Neural cell (in vitro differentiated cells): Measurements from ENCODE around the gene ATG2B. TPM values are rescaled to one million over a fixed set of nuclear protein-coding genes. Genes with fewer than 3 reads are reported as not detected.

Experiments used
- H2AFZ ChIP-seq: fragments of 200-600, 300-800 bp; sonication (generic), shearing (Covaris generic); 2 replicates; pipeline ENCODE4 v1.6.0; 2014; ENCODE audit warnings: low read depth, mild to moderate bottlenecking, antibody characterized with exemption, low read length, moderate library complexity
- H3F3A ChIP-seq: fragments of 200-600 bp; shearing (Covaris generic); 2 replicates; pipeline ENCODE4 v1.6.1; 2016; ENCODE audit warnings: mild to moderate bottlenecking, moderate library complexity, mixed read lengths, antibody characterized with exemption, low read length; ENCODE audit not compliant: insufficient read depth, poor library complexity, severe bottlenecking
- H3K27ac ChIP-seq: fragments of 200-600, 300-800 bp; sonication (generic), shearing (Covaris generic); 2 replicates; pipeline ENCODE4 v1.5.1; 2014; ENCODE audit warnings: mild to moderate bottlenecking, low read length, moderate library complexity
- H3K27me3 ChIP-seq: fragments of 300-800, 200-600 bp; sonication (generic), shearing (Covaris generic); 2 replicates; pipeline ENCODE4 v1.6.0; 2014; ENCODE audit warnings: mild to moderate bottlenecking, low read depth, low read length, moderate library complexity; ENCODE audit not compliant: insufficient read depth
- H3K36me3 ChIP-seq: fragments of 300-800, 200-600 bp; sonication (generic), shearing (Covaris generic); 2 replicates; pipeline ENCODE4 v1.5.1; 2014; ENCODE audit warnings: mild to moderate bottlenecking, antibody characterized with exemption, low read length, moderate library complexity; ENCODE audit not compliant: insufficient read depth
- H3K4me2 ChIP-seq: fragments of 300-800, 200-600 bp; sonication (generic), shearing (Covaris generic); 2 replicates; pipeline ENCODE4 v1.6.0; 2014; ENCODE audit warnings: mild to moderate bottlenecking, low read length
- H3K4me3 ChIP-seq: fragments of 300-800, 200-600 bp; sonication (generic), shearing (Covaris generic); 2 replicates; pipeline ENCODE4 v1.5.1; 2014; ENCODE audit warnings: mild to moderate bottlenecking, low read length, moderate library complexity
- H3K79me2 ChIP-seq: fragments of 200-600 bp; shearing (Covaris generic); replicated peaks from 2 replicates; pipeline ENCODE4 v1.6.0; 2014; ENCODE audit warnings: mild to moderate bottlenecking, low read length, moderate library complexity; ENCODE audit not compliant: insufficient read depth
- H3K9ac ChIP-seq: fragments of 300-800, 200-600 bp; sonication (generic), shearing (Covaris generic); 2 replicates; pipeline ENCODE4 v1.6.1; 2016; ENCODE audit warnings: mild to moderate bottlenecking, low read length, mixed read lengths
- H3K9me2 ChIP-seq: fragments of 200-600 bp; shearing (Covaris generic); 2 replicates; pipeline ENCODE4 v1.6.1; 2016; ENCODE audit warnings: mild to moderate bottlenecking, low read length, mixed read lengths; ENCODE audit not compliant: insufficient read depth
- H3K9me3 ChIP-seq: fragments of 200-600, 300-800 bp; sonication (generic), shearing (Covaris generic); 2 replicates; pipeline ENCODE4 v1.6.1; 2016; ENCODE audit warnings: mild to moderate bottlenecking, mixed run types, low read length, moderate library complexity, mixed read lengths
- H4K20me1 ChIP-seq: fragments of 200-600 bp; shearing (Covaris generic); 2 replicates; pipeline ENCODE4 v1.6.1; 2016; ENCODE audit warnings: mild to moderate bottlenecking, mixed run types; ENCODE audit not compliant: insufficient read depth
- EP300 ChIP-seq: fragments of 450-650 bp; conservative IDR thresholded peaks from 2 replicates; pipeline ENCODE4 v1.6.1; 2014; ENCODE audit warnings: antibody characterized with exemption, mild to moderate bottlenecking, moderate library complexity; ENCODE audit not compliant: poor library complexity, severe bottlenecking
- EZH2 ChIP-seq: fragments of 200-600, 300-800 bp; shearing (Covaris generic), sonication (generic); IDR thresholded peaks from 2 replicates; pipeline ENCODE4 v1.6.1; 2014; ENCODE audit warnings: antibody characterized with exemption, low read length, borderline replicate concordance, mild to moderate bottlenecking; ENCODE audit not compliant: insufficient read depth, poor library complexity, severe bottlenecking
- MXI1 ChIP-seq: fragments of 450-650 bp; conservative IDR thresholded peaks from 2 replicates; pipeline ENCODE4 v1.6.1; 2014; ENCODE audit warnings: antibody characterized with exemption, mild to moderate bottlenecking; ENCODE audit not compliant: poor library complexity, severe bottlenecking
- POLR2AphosphoS5 ChIP-seq: IDR thresholded peaks from 2 replicates; pipeline ENCODE4 v1.6.1; 2012
- RAD21 ChIP-seq: fragments of 450-650 bp; conservative IDR thresholded peaks from 2 replicates; pipeline ENCODE4 v1.6.1; 2014; ENCODE audit warnings: antibody characterized with exemption, mild to moderate bottlenecking, moderate library complexity
- SMC3 ChIP-seq: fragments of 450-650 bp; conservative IDR thresholded peaks from 2 replicates; pipeline ENCODE4 v1.6.1; 2014; ENCODE audit warnings: antibody characterized with exemption, mild to moderate bottlenecking, moderate library complexity; ENCODE audit not compliant: poor library complexity
- TAF1 ChIP-seq: IDR thresholded peaks from 2 replicates; pipeline ENCODE4 v1.6.1; 2012; ENCODE audit warnings: low read depth
- polyA plus RNA-seq: library from polyadenylated mRNA; depleted of rRNA; stranded (reverse); fragments of >200 nt; gene quantifications from 2 replicates; pipeline ENCODE4 v1.2.3, GENCODE V29; 2014
- TF ChIP-seq, protein P1 (sequence below): IDR thresholded peaks from 2 replicates; pipeline ENCODE4 v1.6.1; 2012; ENCODE audit warnings: borderline replicate concordance
- TF ChIP-seq, protein P2 (sequence below): fragments of 450-650 bp; IDR thresholded peaks from 2 replicates; pipeline ENCODE4 v1.5.1; 2014; ENCODE audit warnings: antibody characterized with exemption, mild to moderate bottlenecking, moderate library complexity; ENCODE audit not compliant: poor library complexity, severe bottlenecking

Gene ATG2B
- polyA plus RNA-seq, 1 donor from 2014 or later: 16.2 TPM

DNA sequence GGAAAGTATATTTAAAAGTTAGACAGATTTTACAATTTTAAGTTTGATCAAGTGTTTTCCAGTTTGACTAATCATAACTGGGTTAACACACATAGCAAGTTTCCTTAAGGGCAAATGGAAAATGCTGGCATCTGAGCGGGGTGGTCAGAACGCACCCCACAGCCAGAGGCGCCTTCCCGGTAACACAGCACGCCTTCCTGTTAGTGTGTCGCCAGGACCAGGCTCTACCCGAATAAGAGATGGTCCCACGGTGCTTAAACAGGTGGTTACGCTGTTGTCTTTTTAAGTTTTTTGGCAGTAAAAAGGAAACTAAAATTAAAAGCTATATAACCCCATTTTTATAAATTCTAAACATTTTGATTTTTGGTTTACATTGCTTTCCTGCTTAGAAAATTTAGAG, 79.1 kb downstream of the ATG2B start:
- no peaks in the 10 kb centered on the region for H3K27me3 ChIP-seq
- TF ChIP-seq TAF1 (no peak), MXI1 (no peak), RAD21 (no peak), POLR2AphosphoS5 (no peak), SMC3 (no peak), EP300 (no peak), EZH2 (no peak)
- TF ChIP-seq, protein P1, sequence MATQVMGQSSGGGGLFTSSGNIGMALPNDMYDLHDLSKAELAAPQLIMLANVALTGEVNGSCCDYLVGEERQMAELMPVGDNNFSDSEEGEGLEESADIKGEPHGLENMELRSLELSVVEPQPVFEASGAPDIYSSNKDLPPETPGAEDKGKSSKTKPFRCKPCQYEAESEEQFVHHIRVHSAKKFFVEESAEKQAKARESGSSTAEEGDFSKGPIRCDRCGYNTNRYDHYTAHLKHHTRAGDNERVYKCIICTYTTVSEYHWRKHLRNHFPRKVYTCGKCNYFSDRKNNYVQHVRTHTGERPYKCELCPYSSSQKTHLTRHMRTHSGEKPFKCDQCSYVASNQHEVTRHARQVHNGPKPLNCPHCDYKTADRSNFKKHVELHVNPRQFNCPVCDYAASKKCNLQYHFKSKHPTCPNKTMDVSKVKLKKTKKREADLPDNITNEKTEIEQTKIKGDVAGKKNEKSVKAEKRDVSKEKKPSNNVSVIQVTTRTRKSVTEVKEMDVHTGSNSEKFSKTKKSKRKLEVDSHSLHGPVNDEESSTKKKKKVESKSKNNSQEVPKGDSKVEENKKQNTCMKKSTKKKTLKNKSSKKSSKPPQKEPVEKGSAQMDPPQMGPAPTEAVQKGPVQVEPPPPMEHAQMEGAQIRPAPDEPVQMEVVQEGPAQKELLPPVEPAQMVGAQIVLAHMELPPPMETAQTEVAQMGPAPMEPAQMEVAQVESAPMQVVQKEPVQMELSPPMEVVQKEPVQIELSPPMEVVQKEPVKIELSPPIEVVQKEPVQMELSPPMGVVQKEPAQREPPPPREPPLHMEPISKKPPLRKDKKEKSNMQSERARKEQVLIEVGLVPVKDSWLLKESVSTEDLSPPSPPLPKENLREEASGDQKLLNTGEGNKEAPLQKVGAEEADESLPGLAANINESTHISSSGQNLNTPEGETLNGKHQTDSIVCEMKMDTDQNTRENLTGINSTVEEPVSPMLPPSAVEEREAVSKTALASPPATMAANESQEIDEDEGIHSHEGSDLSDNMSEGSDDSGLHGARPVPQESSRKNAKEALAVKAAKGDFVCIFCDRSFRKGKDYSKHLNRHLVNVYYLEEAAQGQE: no peak
- TF ChIP-seq, protein P2, sequence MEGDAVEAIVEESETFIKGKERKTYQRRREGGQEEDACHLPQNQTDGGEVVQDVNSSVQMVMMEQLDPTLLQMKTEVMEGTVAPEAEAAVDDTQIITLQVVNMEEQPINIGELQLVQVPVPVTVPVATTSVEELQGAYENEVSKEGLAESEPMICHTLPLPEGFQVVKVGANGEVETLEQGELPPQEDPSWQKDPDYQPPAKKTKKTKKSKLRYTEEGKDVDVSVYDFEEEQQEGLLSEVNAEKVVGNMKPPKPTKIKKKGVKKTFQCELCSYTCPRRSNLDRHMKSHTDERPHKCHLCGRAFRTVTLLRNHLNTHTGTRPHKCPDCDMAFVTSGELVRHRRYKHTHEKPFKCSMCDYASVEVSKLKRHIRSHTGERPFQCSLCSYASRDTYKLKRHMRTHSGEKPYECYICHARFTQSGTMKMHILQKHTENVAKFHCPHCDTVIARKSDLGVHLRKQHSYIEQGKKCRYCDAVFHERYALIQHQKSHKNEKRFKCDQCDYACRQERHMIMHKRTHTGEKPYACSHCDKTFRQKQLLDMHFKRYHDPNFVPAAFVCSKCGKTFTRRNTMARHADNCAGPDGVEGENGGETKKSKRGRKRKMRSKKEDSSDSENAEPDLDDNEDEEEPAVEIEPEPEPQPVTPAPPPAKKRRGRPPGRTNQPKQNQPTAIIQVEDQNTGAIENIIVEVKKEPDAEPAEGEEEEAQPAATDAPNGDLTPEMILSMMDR: no peak
- no peaks in the 10 kb centered on the region for H3K9me3 ChIP-seq
- H3K4me2 ChIP-seq: no peak overlapping the region
- no peaks in the 10 kb centered on the region for H3F3A ChIP-seq
- H3K4me3 ChIP-seq: no peak overlapping the region
- H3K27ac ChIP-seq: no peak overlapping the region
- no peaks in the 10 kb centered on the region for H3K9me2 ChIP-seq
- no peak overlapping the region for H2AFZ ChIP-seq
- no peaks in the 10 kb centered on the region for H4K20me1 ChIP-seq
- H3K9ac ChIP-seq: no peak overlapping the region
- no peaks in the 10 kb centered on the region for H3K36me3 ChIP-seq
- no peaks in the 10 kb centered on the region for H3K79me2 ChIP-seq

DNA sequence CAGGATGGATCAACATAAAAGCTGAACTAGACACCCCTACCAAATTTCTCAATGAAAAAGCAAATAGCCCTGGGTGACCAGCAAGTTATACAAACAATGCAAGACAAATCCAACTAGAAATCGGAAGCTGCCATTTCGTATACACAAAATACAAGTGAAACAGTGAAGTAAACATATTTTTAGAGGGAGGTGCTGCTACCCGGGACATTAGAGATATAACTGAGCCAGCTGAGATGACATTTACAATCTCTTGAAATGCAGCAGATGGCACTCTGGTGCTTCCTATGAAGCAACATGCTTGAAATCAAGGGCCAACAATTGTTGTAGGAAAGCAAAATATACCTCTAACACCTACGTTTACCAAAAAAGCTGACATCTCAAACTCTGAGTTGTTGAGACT, 81.7 kb downstream of the ATG2B start:
- Histone ChIP-seq H3K4me3 (no peak overlapping the region), H3K9ac (no peak overlapping the region), H3K79me2 (no peaks in the 10 kb centered on the region), H3K9me2 (no peaks in the 10 kb centered on the region), H3K36me3 (no peaks in the 10 kb centered on the region), H4K20me1 (no peaks in the 10 kb centered on the region), H3K9me3 (no peaks in the 10 kb centered on the region), H2AFZ (no peak overlapping the region), H3K4me2 (no peak overlapping the region), H3F3A (no peaks in the 10 kb centered on the region), H3K27me3 (no peaks in the 10 kb centered on the region), H3K27ac (no peak overlapping the region)
- TF ChIP-seq POLR2AphosphoS5 (no peak), RAD21 (peak; percentile 12)

DNA sequence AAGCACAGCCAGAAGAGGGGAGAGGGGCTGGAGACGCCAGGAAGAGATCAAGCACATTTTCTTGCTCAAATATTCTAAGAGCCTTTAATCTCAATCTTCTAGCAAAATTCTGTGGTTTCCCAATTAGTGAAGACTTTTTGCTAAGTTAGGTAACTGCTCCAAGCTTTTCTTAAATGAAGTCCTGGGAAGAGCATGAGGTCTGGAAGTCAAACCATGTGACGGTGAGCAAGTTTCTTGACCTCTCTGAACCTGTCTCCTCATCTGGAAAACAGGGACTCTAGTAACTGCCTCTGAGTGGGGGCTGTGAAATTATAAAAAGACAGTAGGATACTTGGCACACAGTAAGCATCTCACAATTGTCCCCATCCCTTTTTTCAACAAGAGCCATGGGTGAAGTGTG, 83.0 kb downstream of the ATG2B start:
- TF ChIP-seq EZH2 (no peak), EP300 (no peak), MXI1 (no peak), RAD21 (no peak), POLR2AphosphoS5 (no peak)
- TF ChIP-seq, protein P1: no peak
- TF ChIP-seq, protein P2: no peak
- no peak overlapping the region for H3K4me2 ChIP-seq
- H3K27ac ChIP-seq: no peak overlapping the region
- no peak overlapping the region for H2AFZ ChIP-seq
- no peaks in the 10 kb centered on the region for H4K20me1 ChIP-seq
- H3F3A ChIP-seq: no peaks in the 10 kb centered on the region
- no peaks in the 10 kb centered on the region for H3K27me3 ChIP-seq
- no peaks in the 10 kb centered on the region for H3K9me3 ChIP-seq
- no peak overlapping the region for H3K4me3 ChIP-seq
- no peak overlapping the region for H3K9ac ChIP-seq
- no peaks in the 10 kb centered on the region for H3K9me2 ChIP-seq
- no peaks in the 10 kb centered on the region for H3K36me3 ChIP-seq
- H3K79me2 ChIP-seq: no peaks in the 10 kb centered on the region
